Peyer's patch (tissue), 4 donors: ENCODE measurements around the gene RDH16.

Source experiments
- CTCF ChIP-seq, 6 experiments: fragments of 450-650 bp in 4 of 6; fragments of 200-600 bp in 2 of 6; sonication (generic) in 1 of 6; IDR thresholded peaks; one replicate each; pipeline ENCODE4 v1.5.1; 2017 to 2019; ENCODE audit warnings: antibody characterized with exemption in 6 of 6, mild to moderate bottlenecking in 3 of 6, moderate library complexity in 1 of 6
- POLR2A ChIP-seq, 2 donors: fragments of 450-650 bp; IDR thresholded peaks; one replicate each; pipeline ENCODE4 v1.5.1; 2017; ENCODE audit warnings: antibody characterized with exemption in 2 of 2, mild to moderate bottlenecking in 2 of 2, moderate library complexity in 2 of 2

GRCh38 chr12:56996793-56997545 is 39.6 kb upstream of the RDH16 start:
- no peak for TF ChIP-seq CTCF (IDR thresholded peaks at IDR 0.05)
- no peak for TF ChIP-seq POLR2A (IDR thresholded peaks at IDR 0.05)
